ENCODE results near the gene ADGRE1.

Gene ADGRE1

DNA sequence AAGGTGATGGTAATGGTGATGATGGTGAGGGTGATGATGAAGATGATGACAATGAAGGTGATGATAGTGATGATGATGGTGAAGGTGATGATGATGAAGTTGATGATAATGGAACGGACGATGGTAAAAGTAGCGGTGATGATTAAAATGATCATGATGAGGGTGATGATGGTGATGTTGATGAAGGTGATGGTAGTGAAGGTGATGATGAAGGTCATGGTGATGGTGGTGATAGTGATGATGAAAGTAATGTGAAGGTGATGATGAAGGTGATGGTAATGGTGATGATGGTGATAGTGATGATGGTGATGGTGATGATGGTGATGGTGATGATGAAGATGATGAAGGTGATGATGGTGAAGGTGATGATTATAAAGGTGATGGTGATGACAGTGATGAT lies 67.7 kb downstream of the ADGRE1 start:
- no peak for DNase-seq (ENCODE audit: low spot score)

- DNase-seq (ENCODE audit: low spot score), result no peak
These were observed 69.2 kb downstream of the ADGRE1 start for GRCh38 chr19:6956573-6956972.

DNA sequence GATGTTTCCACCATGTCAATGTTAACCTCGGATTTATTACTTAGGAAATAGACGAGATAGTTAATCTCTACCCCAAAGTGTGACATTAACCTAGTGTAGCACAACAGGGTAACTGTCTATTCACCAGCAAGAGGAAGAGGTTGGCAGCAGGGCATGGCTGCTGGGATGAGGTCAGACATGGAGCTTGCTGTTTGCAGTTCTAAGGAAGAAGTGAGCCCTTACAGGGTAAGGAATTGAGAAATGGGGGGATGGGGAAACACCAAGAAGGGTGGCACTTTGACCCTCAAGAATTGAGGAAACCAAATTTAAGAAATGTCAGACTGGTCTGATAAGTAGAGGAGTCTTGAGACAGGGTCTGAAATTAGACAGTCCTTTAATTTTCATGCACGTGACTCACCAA lies 71.4 kb downstream of the ADGRE1 start:
- no peak for DNase-seq (ENCODE audit: low spot score)

DNA sequence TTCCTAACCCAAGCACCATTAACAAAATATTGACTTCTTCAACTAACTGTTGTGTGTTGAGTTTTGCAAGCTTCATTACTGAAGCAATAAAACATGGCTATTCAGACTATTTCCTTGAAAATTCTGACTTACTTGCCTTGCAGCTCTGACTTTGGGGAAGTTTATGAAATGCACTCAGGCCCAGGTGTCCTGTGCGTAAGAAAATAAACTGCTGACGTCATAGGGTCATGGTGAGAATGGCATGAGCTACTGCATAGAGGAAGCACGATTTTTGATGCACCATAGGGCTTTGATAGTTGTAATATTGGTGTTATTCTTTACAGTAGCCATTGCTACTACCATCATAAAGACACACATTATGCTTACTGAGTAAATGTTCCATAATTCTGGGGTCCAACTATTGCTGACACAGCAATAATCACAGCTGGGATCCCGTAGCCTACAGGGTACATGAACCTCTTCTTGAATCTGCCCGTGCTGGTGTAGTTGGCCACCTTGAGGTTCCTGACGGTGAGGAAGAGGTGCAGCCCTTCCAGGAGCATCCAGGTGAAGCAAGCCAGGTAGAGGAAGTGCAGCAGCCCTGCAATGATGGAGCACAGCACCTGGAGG lies 76.0 kb downstream of the ADGRE1 start:
- no peak for DNase-seq (ENCODE audit: low spot score)

GRCh38 chr19:6963937-6964336 lies 76.6 kb downstream of the ADGRE1 start:
- DNase-seq (ENCODE audit: low spot score), result no peak

DNA sequence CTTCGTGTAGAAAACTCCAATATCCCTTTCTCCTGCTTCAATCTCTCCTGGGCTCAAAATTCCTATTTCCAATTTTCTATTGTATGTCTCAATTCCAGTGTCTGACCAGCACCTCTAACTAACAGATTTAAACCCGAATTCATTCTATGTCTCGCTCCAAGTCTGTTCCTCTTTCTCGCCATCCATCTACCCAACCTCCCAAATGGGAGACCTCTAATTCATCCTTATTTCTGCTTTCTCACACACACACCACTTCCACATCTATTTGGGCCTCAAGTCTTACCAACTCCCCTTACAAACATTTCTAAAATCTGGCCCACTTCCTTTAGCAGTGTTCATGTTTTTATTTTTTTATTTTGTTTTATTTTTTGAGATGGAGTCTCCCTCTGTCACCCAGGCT lies 80.6 kb downstream of the ADGRE1 start:
- DNase-seq (ENCODE audit: low spot score), result no peak

DNA sequence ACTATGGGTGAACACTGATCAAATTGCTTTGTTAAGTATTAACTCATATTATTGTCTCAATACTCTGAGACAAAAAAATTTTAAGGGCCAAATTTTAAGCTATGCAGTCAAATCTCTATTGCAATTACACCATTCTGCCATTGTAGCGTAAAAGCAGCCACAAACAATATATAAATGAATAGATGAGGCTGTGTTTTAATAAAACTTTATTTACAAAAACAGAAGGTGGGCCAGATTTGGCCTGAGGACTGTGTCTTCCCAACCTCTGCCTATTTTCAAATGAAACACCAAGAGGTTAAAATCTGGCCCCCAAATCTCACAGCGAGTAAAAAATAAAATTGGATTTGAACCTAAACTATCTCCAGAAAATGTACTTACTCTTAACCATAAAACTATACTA lies 82.1 kb downstream of the ADGRE1 start:
- no peak for DNase-seq (ENCODE audit: low spot score)

GRCh38 chr19:6970021-6970420 lies 82.6 kb downstream of the ADGRE1 start:
- DNase-seq (ENCODE audit: low spot score), result no peak

- DNase-seq (ENCODE audit: low spot score), result no peak
These were observed 83.1 kb downstream of the ADGRE1 start for GRCh38 chr19:6970443-6970842.

- no peak for DNase-seq (ENCODE audit: low spot score)
These were observed 84.0 kb downstream of the ADGRE1 start for GRCh38 chr19:6971366-6971765.

- no peak for DNase-seq (ENCODE audit: low spot score)
These were observed 88.8 kb downstream of the ADGRE1 start for GRCh38 chr19:6976197-6976596.

- no peak for DNase-seq (ENCODE audit: low spot score)
These were observed 92.0 kb downstream of the ADGRE1 start for GRCh38 chr19:6979399-6979798.

DNA sequence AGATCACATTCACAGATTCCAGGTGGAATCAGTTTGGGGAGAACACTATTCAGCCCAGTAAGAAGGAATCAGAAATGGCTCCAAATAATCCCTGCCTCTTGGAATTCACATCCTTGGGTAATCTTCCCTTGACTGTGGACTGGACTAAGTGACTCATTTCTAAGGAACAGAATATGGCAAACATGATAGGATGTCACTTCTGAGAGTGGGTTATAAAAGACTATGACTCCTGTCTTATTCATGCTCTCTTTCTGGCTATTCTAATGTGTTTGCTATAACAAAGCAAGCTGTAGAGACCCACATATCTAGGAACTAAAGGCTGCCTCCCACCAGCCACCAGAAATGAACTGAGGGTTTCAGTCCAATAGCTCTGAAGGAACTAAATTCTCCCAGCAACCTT lies 96.1 kb downstream of the ADGRE1 start:
- no peak for DNase-seq (ENCODE audit: low spot score)

GRCh38 chr19:6987850-6988249 lies 100.5 kb downstream of the ADGRE1 start:
- no peak for DNase-seq (ENCODE audit: low spot score)

DNA sequence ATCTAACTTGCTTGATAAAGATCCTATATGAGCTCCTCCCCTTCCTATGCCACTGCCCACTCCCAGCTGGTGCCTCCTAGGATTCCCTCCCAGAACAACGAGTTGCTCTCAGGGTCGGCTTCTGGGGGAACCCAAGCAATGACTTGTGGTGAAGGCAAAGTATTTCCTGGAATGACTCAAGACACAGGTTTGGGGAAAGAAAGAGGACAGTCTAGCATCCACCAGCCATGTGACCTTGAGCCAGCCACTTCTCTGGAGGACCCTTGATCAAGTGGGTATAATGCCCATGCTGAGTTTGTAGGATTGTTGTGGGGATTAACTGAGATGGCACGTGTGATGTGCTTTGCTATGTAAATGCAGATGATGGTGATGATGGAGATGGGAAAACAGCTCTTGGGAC lies 100.9 kb downstream of the ADGRE1 start:
- DNase-seq (ENCODE audit: low spot score), result no peak
